HEK293 (cell line): Measurements from ENCODE around the gene OPN1SW.

Experiments
- HOXC10 ChIP-seq: sonication (generic); formaldehyde crosslinking; IDR thresholded peaks from 2 replicates; pipeline ENCODE4 v1.8.1; 2023; ENCODE audit warnings: mild to moderate bottlenecking, missing genetic modification reagents
- KLF9 ChIP-seq: fragments of 450-650 bp; formaldehyde crosslinking; IDR thresholded peaks from 2 replicates; pipeline ENCODE4 v1.5.1; 2016; ENCODE audit warnings: missing biosample characterization, missing genetic modification characterization, low read depth
- PRDM10 ChIP-seq: fragments of 450-650 bp; formaldehyde crosslinking; IDR thresholded peaks from 2 replicates; pipeline ENCODE4 v1.5.1; 2016; ENCODE audit warnings: missing biosample characterization, missing genetic modification characterization
- PRDM2 ChIP-seq: fragments of 450-650 bp; formaldehyde crosslinking; IDR thresholded peaks from 2 replicates; pipeline ENCODE4 v1.5.1; 2016; ENCODE audit warnings: missing biosample characterization, missing genetic modification characterization, borderline replicate concordance
- TCF7L2 ChIP-seq: IDR thresholded peaks from 2 replicates; pipeline ENCODE4 v1.6.1; 2011; ENCODE audit warnings: low read depth, mild to moderate bottlenecking, inconsistent platforms, low read length, moderate library complexity, borderline replicate concordance
- ZBTB6 ChIP-seq: fragments of 450-650 bp; formaldehyde crosslinking; IDR thresholded peaks from 2 replicates; pipeline ENCODE4 v1.5.1; 2017; ENCODE audit warnings: missing biosample characterization, missing genetic modification characterization
- ZEB2 ChIP-seq: fragments of 450-650 bp; formaldehyde crosslinking; IDR thresholded peaks from 2 replicates; pipeline ENCODE4 v1.5.1; 2016; ENCODE audit warnings: missing biosample characterization, missing genetic modification characterization
- ZNF10 ChIP-seq: fragments of 450-650 bp; formaldehyde crosslinking; IDR thresholded peaks from 2 replicates; pipeline ENCODE4 v1.5.1; 2017; ENCODE audit warnings: missing biosample characterization, missing genetic modification characterization
- ZNF112 ChIP-seq: fragments of 450-650 bp; formaldehyde crosslinking; IDR thresholded peaks from 2 replicates; pipeline ENCODE4 v1.5.0; 2017; ENCODE audit warnings: missing biosample characterization, missing genetic modification characterization
- ZNF114 ChIP-seq: fragments of 450-650 bp; formaldehyde crosslinking; IDR thresholded peaks from 2 replicates; pipeline ENCODE4 v1.5.0; 2017; ENCODE audit warnings: missing biosample characterization, missing genetic modification characterization
- ZNF146 ChIP-seq: fragments of 450-650 bp; formaldehyde crosslinking; IDR thresholded peaks from 2 replicates; pipeline ENCODE4 v1.5.1; 2016; ENCODE audit warnings: missing biosample characterization, missing genetic modification characterization
- ZNF274 ChIP-seq, 2 experiments: fragments of 200-500 bp in 1 of 2; fragments of 450-650 bp in 1 of 2; sonication (Bioruptor generic) in 1 of 2; formaldehyde crosslinking in 1 of 2; IDR thresholded peaks; 2 replicates each; pipeline versions ENCODE4 v1.5.1 to v1.6.1; 2014 to 2016; ENCODE audit warnings: borderline replicate concordance in 1 of 2, inconsistent platforms in 1 of 2, low read length in 1 of 2, missing biosample characterization in 1 of 2, missing genetic modification characterization in 1 of 2
- ZNF426 ChIP-seq: fragments of 450-650 bp; formaldehyde crosslinking; IDR thresholded peaks from 2 replicates; pipeline ENCODE4 v1.5.1; 2017; ENCODE audit warnings: missing biosample characterization, missing genetic modification characterization, mild to moderate bottlenecking, inconsistent platforms, moderate library complexity
- ZNF513 ChIP-seq: fragments of 450-650 bp; IDR thresholded peaks from 2 replicates; pipeline ENCODE4 v1.5.1; 2018; ENCODE audit warnings: missing biosample characterization, missing genetic modification characterization
- ZNF624 ChIP-seq: fragments of 450-650 bp; formaldehyde crosslinking; IDR thresholded peaks from 2 replicates; pipeline ENCODE4 v1.5.1; 2017; ENCODE audit warnings: missing biosample characterization, missing genetic modification characterization
- ZNF629 ChIP-seq: fragments of 450-650 bp; formaldehyde crosslinking; IDR thresholded peaks from 2 replicates; pipeline ENCODE4 v1.5.1; 2017; ENCODE audit warnings: missing biosample characterization, missing genetic modification characterization
- ZNF792 ChIP-seq: fragments of 450-650 bp; formaldehyde crosslinking; IDR thresholded peaks from 2 replicates; pipeline ENCODE4 v1.5.1; 2016; ENCODE audit warnings: missing biosample characterization, missing genetic modification characterization
- TF ChIP-seq, protein P1 (sequence below): fragments of 450-650 bp; formaldehyde crosslinking; conservative IDR thresholded peaks from 2 replicates; pipeline ENCODE4 v1.5.1; 2016; ENCODE audit warnings: low read depth, missing biosample characterization, missing genetic modification characterization
- TF ChIP-seq, protein P2 (sequence below): fragments of 450-650 bp; formaldehyde crosslinking; IDR thresholded peaks from 2 replicates; pipeline ENCODE4 v1.5.1; 2017; ENCODE audit warnings: missing biosample characterization, missing genetic modification characterization

The OPN1SW gene

GRCh38 chr7:128739048-128739962 lies 36.3 kb downstream of the OPN1SW start, which contains the start of gene CALU (continued):
- TF ChIP-seq ZNF513 (no peak), ZNF10 (tag by site-specific recombination) (peak; percentile 39; the same call in 1 of the 2 replicates), KLF9 (tag by site-specific recombination) (peak; percentile 70; the same call in 1 of the 2 replicates), TCF7L2 (no peak), ZNF624 (tag by site-specific recombination) (no peak), ZBTB6 (tag by site-specific recombination) (0 out of 2 replicates have a peak, but pooled peaks have one; percentile 8), ZNF274 (IDR thresholded peaks at IDR 0.05; ENCODE audit: low read length) (no peak), ZNF274 (tag by site-specific recombination; IDR thresholded peaks at IDR 0.05; ENCODE audit: borderline replicate concordance) (no peak), ZNF112 (tag by site-specific recombination) (no peak), ZNF146 (tag by site-specific recombination) (no peak), ZNF426 (tag by site-specific recombination) (no peak), ZNF629 (tag by site-specific recombination) (peak; percentile 45), PRDM2 (tag by site-specific recombination) (peak; percentile 64; the same call in 1 of the 2 replicates), ZNF792 (tag by site-specific recombination) (peak; percentile 59; the same call in 1 of the 2 replicates), ZEB2 (tag by site-specific recombination) (peak; percentile 89), ZNF114 (tag by site-specific recombination) (no peak), HOXC10 (CRISPR knock-in tag) (no peak), PRDM10 (peak; percentile 99)
- TF ChIP-seq, protein P1, sequence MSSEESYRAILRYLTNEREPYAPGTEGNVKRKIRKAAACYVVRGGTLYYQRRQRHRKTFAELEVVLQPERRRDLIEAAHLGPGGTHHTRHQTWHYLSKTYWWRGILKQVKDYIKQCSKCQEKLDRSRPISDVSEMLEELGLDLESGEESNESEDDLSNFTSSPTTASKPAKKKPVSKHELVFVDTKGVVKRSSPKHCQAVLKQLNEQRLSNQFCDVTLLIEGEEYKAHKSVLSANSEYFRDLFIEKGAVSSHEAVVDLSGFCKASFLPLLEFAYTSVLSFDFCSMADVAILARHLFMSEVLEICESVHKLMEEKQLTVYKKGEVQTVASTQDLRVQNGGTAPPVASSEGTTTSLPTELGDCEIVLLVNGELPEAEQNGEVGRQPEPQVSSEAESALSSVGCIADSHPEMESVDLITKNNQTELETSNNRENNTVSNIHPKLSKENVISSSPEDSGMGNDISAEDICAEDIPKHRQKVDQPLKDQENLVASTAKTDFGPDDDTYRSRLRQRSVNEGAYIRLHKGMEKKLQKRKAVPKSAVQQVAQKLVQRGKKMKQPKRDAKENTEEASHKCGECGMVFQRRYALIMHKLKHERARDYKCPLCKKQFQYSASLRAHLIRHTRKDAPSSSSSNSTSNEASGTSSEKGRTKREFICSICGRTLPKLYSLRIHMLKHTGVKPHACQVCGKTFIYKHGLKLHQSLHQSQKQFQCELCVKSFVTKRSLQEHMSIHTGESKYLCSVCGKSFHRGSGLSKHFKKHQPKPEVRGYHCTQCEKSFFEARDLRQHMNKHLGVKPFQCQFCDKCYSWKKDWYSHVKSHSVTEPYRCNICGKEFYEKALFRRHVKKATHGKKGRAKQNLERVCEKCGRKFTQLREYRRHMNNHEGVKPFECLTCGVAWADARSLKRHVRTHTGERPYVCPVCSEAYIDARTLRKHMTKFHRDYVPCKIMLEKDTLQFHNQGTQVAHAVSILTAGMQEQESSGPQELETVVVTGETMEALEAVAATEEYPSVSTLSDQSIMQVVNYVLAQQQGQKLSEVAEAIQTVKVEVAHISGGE (tag by site-specific recombination), result peak; percentile 66
- TF ChIP-seq, protein P2, sequence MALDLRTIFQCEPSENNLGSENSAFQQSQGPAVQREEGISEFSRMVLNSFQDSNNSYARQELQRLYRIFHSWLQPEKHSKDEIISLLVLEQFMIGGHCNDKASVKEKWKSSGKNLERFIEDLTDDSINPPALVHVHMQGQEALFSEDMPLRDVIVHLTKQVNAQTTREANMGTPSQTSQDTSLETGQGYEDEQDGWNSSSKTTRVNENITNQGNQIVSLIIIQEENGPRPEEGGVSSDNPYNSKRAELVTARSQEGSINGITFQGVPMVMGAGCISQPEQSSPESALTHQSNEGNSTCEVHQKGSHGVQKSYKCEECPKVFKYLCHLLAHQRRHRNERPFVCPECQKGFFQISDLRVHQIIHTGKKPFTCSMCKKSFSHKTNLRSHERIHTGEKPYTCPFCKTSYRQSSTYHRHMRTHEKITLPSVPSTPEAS, result no peak
